Stimulated activated CD4-positive, alpha-beta T cell treated with anti-CD3 and anti-CD28 coated beads, Interleukin-4, amount 100 ng/mL, for 1 hour (primary cell): Measurements from ENCODE around the gene VPREB1.
A peak's percentile ranks its signal among the peaks of the same experiment; 100 is the strongest.
"Not testable (repeated sequence)": the region's sequence is repeated elsewhere in the genome, so short reads cannot be mapped to it uniquely, and the experiment has no call there.

Source experiments
- DNase-seq: peaks from one replicate; pipeline ENCODE4 v3.0.0-alpha.2; 2020

The VPREB1 gene

DNA sequence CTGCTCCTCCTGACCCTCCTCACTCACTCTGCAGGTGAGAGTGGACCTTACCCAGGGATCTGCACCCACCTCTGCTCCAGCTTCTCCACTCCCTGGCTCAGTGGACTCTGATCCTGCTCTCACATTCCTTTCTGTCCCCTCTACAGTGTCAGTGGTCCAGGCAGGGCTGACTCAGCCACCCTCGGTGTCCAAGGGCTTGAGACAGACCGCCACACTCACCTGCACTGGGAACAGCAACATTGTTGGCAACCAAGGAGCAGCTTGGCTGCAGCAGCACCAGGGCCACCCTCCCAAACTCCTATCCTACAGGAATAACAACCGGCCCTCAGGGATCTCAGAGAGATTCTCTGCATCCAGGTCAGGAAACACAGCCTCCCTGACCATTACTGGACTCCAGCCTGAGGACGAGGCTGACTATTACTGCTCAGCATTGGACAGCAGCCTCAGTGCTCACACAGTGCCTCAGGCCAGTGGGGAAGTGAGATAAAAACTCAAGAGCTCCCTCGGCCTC, 29.7 kb upstream of the VPREB1 start:
- no peak for DNase-seq

DNA sequence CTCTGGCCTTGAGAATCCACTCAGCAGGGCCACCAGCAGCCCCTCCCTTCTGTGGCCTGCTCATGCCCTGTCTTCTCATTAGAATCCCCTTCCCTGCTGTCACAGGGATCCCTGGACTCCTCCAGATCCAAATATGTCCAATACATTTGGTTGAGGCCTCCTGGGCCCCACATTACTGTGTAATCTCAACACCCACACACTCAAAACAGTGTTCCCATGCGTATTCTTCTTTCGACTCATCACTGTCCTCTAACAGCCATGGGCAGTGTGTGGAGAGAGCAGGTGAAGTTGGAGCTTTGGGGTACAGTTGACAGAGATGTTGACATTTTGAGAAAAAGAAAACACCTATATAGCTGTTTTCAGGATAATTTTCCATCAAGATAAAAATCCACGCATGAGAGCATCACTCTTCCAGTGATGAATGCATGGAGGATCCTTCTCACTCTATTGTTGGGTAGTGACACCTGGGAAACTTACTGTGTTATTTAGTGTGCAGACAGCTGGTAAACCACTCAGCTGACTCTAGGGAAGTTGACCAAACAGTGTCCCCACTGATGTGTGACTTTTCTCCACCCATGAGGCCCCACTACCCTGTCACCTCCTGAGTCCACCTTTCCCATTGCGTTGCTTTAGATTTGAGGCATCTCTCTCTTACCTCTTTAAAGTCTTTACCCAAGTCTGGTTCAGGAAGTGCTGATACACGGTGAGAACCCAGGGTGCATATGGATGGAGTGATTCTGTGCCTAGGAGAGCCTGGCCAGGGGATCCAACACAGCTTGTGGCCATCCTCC, 28.7 kb upstream of the VPREB1 start:
- DNase-seq: no peak

DNA sequence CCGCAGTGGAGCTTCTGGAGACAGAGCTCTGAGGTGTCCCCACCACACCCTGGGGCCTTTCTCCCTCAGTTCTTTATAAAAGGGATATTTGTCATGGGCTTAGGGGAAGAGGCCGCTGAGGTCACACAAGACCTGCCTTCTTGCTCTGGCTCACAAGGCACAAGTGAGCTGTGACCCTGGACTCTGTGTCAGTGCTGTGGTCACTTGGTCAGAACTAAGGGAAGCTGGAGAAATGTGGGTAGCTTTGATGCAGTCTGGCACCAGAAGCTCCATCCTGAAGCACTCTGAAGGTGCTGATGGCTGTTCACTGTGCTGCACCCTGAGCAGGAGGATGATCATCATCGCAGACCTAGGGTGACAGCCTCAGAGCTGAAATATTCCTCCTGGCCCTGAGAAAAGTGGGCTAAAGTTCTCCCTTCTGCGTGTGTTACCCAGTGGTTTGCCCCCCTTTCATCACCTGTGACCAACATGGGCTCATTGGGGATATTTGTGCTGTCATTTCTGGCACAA, 28.1 kb upstream of the VPREB1 start:
- DNase-seq: no peak

DNA sequence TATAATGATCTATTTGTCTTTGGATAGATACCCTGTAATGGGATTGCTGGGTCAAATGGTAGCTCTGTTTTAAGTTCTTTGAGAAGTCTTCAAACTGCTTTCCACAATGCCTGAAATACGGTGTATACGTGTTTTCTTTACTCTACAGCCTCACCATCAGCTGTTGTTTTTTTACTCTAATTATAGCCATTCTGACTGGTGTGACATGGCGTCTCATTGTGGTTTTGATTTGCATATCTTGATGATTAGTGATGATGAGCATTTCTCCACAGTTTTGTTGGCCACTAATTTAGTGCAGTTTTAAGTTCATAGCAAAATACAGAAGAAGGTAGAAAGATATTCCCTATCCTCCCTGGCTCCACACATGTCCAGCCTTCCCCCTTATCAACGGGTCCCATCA, 26.3 kb upstream of the VPREB1 start:
- DNase-seq: no peak

DNA sequence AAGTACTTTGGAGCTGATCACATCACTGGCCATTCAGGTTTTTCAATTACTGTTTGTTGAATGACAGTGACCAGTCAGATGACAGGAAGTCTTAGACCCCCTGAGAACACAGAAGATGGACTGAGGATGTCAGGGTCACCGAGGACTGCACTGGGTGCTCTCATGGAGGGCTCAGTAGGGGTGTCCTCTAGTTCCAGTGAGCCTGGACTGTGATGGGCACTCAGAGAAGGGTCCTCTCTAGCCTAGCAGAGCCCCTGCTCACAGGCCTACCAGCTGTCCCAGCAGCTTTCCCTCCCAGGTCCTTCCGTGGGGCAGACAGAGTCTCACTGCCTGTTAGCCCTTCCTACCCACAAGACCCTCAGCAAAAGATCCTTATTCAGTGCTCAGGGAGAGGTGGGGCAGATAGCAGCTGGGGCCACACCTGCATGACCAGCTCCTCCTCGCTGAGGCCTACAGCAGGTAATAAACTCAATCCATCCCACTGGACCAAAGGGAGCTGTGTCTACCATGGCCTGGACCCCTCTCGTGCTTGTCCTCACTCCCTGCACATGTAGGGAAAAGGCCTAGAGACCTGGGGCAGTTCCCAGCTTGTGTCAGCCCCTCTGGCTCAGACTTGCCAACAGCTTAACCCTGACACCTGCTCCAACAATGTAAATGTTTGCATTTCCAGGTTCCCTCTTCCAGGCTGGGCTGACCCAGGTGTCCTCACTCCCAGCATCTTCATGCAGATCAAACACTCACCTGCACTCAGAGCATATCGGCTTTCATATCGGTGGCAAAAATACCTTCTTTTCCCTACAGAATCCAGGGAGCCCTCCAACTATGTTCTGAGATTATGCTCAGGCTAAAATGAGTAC, 25.2 kb upstream of the VPREB1 start:
- DNase-seq: no peak

DNA sequence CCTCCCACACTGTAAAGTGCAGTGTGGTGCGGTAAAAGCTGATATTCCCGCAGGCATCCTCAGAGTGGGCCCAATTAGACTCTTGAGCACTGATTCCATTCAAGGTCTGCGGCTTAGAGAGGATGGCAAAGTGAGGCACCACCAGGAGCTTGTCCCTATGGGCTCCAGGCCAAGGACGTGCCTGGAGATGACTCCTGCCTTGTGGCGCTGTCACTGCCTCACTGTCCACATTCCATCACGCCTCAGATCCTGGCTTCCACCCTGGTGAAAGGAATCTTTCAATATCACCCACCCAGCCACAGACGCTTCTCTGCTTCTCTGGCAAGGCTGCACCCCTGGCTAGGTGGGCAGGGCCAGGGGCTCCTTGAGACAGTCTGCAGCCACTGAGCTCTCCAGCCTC, 23.5 kb upstream of the VPREB1 start:
- not testable (repeated sequence) for DNase-seq

DNA sequence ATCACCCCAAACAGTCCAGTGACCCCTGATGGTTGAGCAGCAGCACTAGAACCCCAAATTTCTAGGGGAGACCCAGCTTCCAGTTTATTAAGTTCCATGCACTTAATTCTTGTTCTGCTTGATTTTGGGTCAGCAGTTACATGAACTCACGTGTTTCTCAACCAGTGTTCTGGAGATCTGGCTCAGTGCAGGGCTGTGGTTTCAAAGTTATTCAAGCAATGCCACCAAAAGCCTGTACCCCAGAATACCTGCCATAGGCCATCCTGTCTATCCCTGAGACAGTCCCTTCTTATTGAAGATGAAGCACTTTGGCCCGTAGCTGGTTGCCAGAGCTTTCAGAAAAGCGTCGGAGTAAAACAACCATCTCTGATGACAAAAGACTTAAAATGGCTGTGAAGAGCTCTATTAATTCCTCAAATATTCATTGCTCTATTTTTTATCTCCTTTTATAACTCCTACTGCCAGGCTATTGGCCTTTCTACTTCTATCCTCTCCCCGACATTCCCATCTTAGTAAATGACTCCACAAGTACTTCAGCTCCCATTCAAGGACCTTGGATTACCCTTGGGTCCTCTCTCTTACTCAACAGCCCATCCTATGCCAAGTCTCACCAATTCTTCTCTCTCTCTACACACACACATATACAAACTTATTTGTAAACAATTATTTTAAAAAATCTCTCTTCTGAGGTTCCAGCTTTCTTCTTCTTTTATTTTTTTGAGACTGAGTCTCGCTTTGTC, 18.0 kb upstream of the VPREB1 start:
- DNase-seq: no peak

DNA sequence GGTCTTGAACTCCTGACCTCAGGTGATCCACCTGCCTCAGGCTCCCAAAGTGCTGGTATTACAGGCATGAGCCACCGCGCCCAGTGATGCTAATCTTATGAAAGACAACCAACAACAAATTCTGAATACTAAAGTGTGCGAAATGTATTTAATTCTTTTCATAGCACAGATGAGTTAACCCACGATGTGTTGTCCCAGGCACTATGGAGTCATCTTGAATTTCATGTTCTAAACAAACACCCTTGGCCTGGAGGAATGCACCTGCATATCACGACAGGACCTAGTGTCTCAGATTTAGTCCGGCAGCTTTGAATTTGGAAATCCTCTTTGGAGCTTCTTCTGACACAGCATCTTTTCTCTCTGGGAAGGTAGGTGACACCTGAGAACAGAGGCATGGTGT, 16.2 kb upstream of the VPREB1 start:
- no peak for DNase-seq

DNA sequence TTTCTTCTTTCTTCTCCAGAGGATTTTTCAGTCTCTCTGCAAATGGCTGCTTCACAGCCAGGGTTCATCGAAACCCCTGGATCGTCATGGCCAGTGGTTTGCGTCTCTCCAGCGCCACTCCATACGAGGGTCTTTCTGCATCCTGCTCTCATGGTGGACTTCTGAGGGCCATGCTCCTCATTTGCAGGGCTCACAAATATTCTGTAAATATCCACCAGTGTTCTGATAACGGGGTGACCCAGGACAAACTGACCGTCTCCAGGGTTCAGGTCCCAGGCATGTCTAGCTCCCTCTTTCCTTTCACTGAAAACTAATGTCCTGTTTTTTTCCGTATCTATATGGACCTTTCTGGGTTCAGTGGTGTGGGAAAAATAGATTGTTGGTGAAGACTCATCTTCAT, 15.7 kb upstream of the VPREB1 start:
- no peak for DNase-seq

DNA sequence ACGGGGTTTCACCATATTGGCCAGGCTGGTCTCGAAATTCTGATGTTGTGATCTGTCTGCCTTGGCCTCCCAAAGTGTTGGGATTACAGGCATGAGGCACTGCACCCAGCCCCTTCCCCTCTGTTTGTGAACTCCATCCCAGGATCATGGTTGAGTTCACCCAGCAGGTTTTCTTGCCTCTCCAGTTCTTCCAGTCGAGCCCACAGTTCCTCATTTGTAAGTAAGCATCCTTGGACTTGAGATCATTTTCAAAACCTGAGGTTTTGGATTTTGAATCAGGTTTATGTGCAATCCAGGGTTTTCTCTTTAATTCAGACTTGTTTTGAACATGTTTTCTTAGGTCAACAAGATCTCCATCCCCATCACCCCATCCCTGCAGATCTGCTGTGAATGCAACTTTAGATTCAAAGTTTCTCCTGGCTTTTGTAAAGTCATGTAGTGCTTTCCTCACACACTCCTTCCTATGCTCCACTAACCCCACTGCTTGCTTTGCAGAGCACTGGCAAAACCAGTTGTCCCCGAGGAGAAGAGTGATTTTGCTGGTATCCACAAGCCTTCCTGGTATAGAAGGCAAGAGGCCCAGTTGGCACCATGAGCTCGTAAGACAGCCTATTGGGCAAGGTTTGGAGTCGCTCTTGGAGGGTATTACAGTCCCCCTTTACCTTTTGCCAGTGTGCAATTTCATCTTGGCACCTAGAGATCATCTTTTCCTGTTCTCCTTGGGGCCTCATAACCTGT, 14.7 kb upstream of the VPREB1 start:
- no peak for DNase-seq

DNA sequence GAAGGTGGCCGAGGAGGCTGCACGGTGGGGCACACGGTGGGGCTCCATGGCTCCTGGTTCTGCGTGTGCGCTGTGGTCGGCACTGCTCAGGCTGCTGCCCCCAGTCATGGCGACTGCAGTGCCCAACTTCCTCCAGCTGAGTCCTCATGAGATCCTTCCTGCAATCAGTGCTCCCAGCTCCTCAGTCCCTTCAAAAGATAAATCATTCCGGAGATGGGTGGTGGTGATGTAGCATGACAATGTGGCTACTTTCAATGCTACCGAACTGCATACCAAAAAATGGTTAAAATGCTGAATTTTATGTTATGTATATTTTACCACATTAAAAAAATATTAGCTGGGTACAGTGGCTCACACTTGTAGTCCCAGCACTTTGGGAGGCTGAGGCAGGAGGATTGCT, 14.1 kb upstream of the VPREB1 start:
- no peak for DNase-seq

DNA sequence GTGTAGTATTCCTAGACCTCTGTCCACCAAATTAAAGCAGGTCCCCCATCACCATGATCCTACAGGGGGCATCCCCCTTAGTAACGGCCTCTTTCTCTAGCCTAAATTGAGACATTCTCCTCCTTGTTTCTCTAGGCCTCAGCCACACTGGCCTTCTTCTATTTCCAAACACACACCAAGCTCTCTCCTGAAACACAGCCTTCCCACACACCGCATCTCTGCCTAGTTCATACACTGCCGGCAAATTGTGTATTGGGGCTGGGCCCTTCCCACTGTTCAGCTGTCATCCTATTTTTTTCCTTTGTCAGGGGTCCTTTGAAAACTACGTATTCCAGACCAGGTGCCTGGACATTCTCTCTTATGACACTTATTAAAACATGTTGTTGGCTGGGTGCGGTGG, 11.5 kb upstream of the VPREB1 start:
- no peak for DNase-seq

DNA sequence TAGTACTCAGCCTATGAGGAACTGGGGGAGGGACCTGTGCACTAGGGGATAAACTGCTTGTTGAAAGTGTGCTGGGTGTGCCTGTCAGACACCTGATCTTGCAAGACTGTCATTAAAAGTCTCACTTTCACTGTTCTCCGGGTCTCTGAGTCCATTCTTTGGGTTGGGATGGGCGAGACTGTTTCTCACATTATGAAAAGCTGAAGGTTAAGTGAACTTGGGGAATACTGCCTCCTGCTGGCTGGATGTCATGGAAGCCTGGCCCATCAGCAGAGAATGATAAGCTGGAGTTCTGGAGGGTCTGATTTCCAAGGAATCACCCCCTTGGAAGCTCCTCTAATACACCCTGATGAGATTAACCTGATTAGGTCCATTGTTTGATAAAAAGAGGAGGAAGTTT, 9.0 kb upstream of the VPREB1 start:
- DNase-seq: peak; percentile 57

DNA sequence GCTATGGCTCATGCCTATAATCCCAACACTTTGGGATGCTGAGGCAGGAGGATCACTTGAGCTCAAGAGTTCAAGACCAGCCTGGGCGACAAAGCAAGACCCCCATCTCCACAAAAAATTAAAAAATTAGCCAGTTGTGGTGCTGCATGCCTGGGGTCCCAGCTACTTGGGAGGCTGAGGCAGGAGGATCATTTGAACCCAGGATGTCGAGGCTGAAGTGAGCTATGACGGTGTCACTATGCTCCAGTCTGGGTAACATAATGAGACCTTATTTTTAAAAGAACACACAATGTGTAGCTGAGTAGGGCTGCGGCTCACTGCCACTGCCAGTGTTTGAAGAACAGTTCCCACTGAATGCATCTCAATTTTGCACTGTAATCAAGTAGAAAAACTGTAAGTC, 7.1 kb upstream of the VPREB1 start:
- DNase-seq: no peak

DNA sequence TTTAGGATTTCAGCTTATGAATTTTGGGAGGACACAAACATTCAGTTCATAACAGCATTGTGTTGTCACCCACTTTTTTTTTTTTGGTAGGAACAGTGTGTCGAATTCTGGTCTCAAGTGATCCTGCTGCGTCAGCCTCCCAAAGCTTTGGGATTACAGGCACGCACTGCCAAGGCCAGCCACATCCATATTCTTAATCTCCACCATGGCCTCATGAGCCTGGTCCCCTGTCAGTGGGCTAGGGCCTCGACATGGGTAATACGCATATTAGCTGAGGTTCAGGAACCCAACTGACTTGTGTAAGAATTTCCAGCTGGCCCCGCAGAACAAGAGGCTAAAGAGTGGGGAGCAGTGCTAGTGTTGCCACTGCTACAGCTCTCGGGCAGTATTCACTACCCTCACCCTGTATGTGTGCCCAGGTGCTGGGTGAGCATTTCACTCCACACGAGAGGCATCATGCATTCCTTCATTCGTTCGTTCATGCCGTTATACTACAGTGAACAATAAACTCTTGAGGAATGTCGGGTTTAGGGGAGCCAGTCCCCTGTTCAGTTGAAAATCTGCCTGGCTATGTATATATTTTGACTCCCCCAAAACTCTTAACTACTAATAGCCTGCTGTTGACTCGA, 5.2 kb upstream of the VPREB1 start:
- no peak for DNase-seq

DNA sequence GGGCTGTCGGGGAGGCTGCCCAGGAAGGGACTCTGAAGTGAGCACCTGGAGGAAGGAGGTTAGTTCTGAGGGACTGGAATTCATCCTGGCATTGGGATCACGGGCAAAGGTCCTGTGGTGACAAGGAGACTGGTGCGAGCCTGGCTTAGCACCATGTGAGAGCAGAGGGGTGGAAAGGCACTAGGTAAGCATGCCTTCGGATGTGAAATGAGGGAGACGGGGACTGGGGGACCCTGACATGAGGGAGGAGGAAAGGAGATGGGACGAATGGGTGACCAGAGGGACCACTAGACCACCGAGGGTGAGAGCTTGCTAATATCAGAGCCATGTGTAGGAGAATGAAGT, 3.1 kb upstream of the VPREB1 start:
- DNase-seq: no peak

DNA sequence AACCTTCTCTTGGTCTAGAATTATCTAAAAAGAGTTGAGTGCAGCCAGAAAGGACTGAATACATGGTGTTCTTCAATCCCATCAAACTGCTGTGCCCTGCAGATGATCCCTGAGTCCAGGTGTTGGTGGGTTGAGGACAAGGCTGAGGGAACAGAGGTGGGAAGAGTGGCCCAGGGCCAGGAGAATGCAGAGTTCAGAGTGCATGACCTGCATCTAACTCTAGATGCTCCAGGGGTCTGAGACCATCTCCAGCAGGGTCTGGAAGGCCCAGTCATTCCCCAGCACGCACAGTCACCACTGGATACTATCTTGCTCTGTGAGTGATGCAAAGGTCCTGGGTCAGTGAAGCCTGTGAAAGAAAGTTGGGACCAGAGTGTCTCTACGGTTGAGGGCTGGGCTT, 2.1 kb upstream of the VPREB1 start:
- DNase-seq: no peak

DNA sequence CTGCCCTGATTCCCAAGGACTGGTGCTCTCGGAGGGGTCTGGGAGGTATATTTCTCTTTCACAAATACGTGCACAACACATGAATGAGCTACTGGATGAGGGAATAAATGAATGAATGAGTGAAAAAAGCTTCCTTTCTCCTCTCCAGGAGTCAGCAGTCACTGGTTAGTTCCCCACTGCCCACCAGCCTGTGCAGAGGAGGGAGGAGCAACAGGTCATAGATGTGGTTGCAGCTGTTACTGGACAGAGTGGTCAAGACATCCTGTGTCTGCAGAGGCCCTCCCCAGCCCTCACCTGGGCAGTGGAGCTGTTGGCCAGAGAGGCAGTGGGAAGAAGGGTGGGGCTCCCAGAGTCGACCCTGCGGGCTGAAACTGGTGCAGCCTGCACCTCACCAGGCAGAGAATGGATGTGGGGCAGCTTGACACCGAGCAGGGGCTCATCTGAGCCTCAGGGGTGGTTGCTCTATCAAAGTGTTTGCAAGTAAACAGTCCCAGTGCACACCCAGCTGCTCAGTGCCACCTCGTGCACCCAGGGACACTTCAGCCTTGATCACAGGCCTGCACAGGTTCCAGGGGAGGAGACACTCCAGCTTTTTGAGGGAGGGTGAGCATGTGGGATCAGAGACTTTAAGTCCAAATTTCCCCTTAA, 1.4 kb upstream of the VPREB1 start:
- no peak for DNase-seq

DNA sequence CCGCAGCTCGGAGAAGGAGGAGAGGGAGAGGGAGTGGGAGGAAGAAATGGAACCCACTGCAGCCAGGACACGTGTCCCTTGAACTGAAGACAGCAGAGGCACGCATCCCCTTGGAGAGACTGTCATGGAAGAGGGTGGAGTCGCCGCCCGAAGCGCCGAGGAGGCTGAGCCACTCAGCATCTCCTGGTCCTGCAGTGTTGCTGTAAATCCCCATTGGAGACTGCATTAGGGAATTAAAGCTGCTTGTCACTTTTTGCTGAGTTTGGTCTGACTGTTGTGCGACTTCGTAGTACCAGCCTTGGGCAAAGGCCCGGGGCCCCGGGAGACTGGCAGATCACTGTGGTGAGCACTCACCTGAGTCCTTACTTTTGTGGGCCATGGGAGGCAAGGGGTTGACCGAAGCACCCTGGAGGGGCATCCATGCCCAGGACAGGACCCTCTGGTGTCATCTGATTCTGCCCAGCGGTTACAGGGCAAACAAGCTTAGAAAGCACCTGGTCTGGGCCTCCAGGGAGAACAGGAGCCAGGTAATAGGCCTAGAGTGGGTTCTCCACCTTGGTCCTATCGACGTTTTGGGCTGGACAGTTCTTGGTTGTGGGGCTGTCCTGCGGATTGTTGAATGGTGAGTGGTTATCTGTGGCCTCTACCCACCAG, 797 bp downstream of the VPREB1 start:
- no peak for DNase-seq

DNA sequence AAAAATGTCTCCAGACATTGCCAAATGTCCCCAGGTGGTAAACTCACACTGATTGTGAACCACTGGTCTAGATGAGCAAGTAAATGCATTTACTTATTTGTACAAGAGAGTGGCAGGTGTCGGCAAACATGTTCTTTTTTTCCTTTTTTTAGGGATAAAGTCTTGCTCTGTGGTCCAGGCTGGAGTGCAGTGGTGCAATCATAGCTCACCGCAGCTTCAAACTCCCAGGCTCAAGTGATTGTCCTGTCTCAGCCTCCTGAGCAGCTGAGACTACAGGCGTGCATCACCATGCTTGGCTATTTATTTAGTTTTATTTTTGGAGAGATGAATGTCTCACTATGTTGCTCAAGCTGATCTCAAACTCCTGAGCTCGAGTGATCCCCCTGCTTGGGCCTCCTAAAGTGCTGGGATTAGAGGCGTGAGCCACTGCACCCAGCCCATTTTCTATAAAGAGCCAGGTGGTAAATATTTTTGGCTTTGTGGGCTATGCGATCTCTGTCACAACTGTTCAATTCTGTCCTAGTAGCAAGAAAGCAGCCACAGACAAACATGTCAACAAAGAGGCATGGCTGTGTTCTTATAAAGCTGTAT, 1.4 kb downstream of the VPREB1 start:
- DNase-seq: no peak

DNA sequence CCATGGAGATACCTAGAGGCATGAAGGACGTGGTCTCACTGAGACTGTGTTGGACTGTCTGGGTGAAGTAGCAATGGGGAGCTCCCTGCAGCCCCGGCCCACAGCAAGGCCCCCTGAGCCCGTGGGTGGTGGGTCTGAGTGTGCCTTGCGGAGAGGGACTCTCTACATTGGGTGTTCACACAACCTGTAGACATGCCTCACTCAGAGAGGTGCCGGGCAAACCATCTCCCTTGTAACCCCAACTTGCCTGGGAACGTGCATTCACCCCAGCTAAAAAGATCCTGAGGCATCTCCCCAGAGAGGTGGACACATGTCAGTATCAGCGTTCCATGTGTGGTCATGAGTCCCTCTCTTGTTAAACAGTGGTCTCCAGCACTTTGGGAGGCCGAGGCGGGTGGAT, 2.1 kb downstream of the VPREB1 start:
- DNase-seq: no peak
